Activated CD4-positive, alpha-beta T cell treated with anti-CD3 and anti-CD28 coated beads for 1 hour (primary cell): Measurements from ENCODE around the gene CLPTM1L.

ENCODE experiments used
- DNase-seq: peaks from one replicate; pipeline ENCODE4 v3.0.0-alpha.2; 2020

The CLPTM1L gene

DNA sequence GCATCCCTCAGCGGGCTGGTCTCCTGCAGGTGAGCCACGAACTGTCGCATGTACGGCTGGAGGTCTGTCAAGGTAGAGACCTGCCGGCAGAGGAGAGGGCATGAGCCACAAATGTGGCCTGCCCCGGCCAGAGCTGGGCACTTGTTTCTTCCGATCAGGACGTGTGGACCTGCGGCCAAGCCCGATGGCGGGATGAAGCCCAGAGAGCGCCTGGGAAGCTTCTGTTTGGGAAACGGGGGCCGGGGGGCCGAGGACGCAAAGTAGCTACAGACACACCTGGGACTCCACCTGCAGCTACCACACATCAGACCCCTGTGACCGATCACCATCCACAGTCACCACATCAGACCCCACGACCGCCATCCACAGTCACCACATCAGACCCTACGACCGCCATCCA, 72.7 kb downstream of the CLPTM1L start:
- no peak for DNase-seq

DNA sequence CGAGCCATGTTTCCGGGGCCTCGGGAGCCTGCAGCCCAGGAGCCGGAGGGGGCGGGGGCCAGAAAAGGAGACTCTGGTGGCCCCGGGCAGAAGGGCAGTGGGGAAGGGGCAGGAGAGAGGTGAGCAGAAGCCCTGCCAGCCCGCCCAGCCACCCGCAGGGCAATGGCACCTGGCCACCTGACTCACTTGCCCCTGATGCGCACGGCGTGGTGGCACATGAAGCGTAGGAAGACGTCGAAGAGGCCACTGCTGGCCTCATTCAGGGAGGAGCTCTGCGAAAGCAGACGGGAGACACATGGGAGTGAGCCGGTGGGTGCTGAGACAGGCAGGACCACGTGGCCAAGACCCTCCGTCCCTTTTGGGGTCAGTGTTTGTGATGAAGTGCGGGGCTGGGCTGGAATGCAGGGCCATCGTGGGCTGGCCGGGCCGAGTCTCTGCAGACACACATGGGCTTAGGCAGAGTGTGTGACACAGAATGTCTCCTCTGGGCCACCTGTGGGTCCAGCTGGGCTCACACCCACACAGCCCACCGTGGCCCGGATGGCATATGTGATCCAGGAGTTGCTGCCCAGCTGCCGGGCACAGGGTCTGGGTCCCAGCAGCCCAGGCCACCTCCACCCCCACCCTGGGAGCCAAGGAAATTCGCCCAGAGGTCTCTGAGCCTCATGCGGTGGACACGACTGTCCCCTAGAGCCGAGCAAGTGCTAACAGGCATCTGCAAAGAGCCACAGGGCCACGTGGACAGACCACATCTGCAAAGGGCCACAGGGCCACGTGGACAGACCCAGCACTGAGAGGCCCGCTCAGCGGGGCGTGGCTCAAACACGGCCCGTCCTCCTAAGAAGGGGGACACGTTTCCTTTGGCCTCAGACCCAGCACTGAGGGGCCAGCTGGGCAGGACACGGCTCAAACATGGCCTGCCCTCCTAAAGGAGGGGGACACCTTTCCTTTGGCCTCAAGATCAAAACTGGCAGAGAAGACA, 73.7 kb downstream of the CLPTM1L start:
- DNase-seq: no peak

DNA sequence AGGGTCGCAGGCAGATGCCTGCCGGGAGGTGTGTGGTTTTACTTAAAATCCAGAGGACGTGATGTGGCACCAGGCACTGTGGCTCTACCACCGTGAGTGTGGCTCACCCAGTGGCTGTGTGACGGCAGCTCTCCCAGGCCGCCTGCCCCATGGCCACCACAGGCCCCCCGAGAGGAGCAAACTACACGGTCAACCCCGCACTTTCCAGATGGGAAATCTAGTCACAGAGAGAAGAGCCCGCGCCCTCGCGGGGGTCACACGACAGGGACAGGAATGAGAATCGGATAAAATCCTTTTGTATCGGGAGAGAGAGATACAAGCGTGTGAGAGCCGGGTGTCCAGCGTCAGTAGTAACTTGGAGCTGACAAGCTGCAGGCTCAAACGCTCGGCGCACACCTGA, 74.5 kb downstream of the CLPTM1L start:
- no peak for DNase-seq

DNA sequence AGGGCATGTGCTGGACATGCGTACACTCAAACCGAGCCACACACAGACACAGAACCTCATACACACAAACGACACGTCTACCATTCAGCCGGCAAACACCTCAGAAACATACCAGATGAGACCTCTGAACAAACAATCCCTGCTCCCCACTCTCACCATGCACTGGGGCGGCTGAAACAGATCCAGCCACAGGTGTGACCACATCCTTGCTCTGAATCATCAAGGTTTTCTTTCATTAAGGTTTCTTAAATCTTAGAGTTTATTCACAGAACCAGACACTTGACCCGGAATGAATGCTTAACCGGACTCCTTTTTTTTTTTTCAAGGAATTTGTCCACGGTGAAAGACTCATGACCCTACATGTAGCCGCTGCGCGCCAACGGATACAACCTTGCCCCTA, 76.2 kb downstream of the CLPTM1L start:
- no peak for DNase-seq

DNA sequence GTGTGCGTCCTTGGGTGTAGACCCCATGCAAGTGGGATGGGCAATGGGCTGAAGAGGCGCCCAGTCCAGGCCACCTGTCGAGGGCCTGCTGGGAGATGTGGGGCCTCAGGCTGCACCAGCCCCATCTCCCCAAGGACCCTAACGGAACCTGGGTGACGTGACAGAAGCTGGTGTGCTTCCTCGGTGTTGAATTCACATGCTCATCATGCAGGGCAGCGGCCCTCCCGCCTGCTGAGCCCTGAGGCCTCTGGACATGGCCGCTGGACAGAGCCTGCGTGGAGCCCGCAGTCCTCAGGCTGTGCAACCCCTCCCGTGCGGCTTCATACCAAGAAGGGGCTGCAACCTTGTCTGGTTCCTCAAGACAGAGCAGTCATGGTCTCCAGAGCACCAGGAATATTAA, 76.8 kb downstream of the CLPTM1L start:
- DNase-seq: no peak
